ENCODE measurements around the gene DUOXA2.
"Not testable (repeated sequence)": the region's sequence is repeated elsewhere in the genome, so short reads cannot be mapped to it uniquely, and the experiment has no call there.

DUOXA2 gene

DNA sequence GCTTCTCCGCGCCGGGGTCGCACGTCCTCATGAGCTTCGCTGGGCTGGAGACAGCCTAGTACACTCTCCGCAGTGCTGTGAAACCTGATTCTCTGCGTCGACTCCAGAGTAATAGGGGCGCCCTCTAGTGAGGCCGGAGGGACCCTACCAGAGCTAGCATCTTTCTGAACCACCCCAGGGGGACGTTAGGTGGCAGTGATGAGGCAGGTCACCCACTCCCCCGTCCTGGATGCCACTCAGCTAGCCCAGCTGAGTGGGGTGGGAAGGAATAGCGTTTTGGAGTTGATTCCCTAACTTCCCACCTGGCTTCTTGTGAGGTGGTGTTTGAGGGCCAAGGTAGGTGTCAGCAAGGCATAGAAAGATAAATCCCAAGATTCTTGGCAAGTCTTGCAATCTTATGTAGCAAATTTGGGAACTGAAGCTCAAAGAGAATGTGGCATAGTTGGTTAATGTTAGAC, 4.0 kb downstream of the DUOXA2 start:
- peak; percentile 77 to 81 for DNase-seq

DNA sequence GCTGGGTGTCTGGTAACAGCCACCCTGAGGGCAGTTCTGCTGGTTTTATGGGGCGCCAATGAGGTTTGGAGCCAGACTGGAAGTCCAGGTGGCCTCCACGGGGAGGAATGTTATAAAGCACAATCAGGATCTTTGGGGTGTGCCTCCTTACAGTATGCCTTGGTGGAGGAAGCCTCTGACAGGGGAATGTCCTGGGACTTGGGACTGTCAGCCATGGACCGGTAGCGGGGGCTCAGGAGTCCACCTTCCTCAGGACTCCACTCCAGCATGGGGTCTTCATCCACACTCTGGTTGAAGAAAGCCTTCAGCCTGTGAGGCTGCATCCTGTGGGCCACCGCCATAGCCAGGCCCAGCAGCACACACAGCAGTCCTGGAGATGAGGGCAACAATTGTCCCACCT, 4.9 kb downstream of the DUOXA2 start:
- no peak for DNase-seq

DNA sequence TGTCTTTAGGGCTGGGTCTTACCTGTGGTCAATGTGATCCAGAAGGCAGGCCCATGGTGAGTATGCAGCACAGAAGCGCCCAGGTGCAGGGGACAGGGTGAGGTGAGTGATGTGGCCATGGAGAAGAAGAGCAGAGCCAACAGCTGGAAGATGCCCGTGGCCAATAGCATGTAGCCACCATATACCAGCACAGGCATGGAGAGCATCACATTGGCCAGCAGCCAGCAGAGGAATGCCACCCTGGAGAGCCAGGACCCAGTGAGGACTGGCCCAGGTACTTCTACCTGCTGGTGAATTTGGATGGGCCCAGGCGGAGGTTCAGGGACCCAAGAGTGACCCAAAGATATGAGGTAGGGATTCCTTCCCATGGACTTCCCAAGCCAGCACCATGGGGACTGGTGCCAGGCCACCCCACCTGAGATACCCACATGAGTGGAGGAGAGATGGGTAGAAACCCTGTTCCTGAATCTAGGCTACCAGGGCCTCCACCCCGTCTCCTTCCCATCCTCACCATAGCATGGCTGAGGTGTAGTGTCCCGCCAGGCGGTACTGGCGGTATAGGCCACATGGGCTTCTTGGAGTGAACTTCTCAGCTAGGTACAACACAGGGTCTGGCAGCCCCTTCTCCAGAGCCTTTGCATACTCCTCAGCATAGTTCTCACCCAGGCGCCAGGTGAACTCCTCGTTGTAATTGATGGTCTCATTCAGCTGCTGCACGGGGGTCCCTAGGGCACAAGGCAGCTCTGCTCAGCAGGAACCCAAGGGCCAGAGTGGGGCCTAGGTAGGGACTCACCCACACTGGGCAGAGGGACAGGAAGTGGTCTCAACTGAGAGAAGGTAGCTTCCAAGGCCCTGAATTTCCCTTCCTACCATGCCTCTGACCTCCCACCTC, 6.2 kb downstream of the DUOXA2 start:
- no peak for DNase-seq

DNA sequence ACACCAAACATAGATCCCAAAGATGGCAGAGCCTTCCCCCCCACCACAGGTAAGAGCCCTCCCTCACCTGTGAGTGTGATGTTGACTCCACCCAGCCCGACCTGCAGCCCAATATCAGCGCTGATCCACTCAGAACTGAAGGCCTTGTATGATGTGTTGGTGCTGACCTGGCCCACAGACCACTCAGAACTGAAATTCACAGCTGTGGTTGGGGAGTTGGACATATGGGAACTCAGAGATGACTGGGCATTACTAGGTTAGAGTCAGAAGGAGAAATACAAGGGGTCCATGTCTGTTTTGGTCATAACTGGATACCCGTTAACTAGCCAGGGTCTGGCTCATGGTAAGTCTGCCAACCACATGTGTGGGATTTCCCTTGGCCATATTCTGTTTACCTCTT, 6.9 kb downstream of the DUOXA2 start:
- no peak for DNase-seq

DNA sequence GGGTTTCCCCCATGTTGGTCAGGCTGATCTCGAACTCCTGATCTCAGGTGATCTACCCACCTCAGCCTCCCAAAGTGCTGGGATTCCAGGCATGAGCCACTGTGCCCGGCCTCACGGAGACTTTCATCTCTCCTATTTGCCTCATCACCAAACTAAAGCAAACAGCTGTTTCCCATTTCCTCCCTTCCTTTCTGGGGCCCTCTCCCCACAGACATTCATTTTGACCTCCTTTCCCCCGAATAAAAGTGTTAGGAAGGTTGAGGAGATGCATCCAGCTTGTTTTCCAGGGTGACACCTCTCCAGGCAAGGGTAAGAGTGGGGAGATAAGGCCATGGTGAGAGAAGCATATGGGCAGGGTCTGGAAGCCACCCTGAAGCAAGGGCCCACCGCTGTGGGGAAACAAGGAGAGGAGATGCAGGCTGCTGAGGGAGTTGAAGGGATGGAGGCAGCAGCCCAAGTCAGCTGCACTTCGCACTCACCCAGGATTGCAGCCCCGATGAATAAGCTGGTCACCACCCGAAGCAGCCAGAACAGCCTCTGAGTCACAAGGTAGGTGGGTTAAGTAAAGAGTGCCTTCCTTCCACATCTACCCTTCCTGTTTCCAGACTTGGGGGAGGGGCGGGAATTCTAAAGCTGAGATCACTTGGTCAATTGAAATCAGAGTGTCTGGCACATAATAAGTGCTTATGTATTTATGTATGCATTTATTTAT, 7.7 kb downstream of the DUOXA2 start:
- DNase-seq = no peak

DNA sequence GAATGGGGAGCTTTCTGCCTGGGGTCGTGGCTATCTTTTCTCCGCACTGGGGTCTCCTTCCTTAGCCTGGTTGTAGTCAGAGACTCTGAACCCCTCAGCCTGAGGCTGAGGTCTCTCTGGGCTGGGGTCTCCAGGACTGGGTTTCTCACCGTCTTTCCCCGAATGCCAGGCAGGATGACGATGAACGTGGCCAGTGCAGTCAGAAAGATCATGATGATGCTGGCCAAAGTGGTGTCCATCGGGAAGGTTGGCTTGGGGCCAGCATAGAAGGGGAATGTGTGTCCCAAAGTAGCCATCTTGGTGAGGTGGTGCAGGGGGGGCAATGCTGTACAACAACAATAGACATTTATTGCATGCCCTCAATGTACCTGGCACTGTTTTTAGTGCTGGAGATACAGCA, 8.6 kb downstream of the DUOXA2 start:
- no peak for DNase-seq

DNA sequence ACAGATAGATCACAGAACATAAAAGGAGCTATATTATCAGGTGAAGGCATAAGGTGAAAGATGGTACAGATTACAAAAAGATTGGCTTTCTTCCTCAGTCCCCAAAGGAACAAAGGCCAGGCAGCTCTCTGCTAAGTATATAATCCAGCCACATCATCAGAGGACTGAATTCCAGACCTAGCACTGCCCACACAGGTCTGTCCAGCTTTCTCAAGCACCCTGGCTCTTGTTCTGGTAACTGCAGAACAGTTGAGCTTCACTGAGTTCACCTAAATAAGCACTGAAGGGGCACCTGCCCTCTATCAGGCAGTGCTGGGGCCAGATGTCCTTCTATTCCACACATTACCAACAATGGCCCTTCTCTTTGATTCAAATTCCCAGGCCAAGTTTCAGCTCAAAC, 9.3 kb downstream of the DUOXA2 start:
- DNase-seq = no peak

DNA sequence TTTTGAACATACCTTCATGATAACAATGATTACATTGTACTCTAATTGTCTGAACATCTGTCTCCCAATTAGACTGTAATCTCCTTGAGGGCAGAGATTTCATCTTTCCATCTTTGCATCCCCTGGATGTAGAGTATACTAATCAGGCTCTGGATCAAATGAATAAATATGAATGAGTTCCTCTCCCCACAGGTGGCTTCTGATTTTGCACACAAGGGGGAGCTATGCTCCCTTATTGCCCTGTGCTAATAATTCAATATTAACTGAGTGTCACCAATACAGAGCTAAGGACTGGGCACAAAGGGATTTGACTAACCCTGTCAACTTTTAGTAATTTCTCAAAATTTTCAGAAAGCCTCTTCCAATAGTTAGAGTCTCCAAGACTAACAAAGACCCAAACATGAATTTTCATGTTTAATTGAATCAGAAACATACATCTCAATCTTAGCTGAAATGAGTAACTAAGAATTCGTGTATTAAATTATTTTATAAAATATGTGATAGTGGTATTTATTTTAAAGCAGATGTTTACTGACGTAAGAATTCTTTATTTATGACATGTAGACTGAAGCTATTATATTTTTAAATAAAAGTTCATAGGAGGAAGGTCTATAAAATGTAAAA, 12.5 kb downstream of the DUOXA2 start:
- no peak for DNase-seq

DNA sequence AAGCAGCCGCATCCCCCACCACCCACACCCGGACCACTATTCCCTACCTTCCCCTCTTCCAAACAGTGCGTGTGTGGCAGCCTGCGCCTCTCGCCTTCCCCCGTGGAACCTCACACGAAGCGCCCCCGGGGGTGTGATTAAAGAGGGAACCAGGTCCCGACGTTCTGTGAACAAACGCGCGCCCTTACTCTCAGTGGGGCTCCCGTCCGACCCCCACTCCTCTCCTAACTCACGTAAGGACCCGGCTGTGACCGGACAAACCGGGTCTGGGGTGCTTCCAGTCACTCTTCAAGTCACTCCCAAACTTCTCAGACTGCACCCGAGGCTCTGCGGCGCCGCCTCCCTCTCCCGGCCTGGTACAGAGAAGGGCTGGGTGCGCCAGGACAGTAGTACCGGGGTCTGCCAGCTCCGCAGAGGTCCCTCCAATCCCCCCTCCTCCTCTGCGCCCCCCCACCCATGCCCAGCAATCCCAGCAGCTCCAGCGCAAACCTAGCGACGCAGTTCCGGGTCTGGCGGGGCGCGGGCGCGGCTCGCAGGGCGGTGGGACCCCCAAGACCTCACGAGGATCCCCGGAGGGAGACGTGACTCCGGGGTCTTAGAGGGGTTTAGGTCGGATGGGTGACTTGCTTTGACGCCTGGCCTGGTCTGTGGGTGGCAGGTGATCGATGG, 15.0 kb downstream of the DUOXA2 start:
- DNase-seq = no peak

DNA sequence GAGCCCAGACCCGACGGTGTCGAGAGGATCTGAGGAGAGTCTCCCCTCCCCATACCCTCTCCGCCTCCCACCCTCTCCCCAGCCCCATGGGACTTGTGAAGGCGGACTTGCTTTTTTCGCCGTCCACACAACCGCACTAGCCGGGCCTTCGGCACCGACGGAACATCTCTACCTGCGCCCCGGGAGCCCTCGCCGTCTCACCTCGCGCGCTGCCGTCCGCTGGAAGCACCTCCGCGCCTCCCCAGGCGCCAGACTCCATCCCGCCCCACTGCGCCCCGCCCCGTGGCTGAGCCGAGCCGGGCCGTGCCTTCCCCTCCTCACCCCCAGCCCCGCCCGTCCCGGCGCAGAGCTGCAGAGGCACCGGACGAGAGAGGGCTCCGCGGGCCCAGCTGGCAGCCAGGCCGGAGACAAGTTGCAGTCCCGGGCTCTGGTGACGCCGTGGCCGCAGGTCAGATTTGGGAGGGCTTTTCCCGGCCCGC, 15.6 kb downstream of the DUOXA2 start, which contains the start of the genes DUOX1 and DUOXA1:
TSS of gene DUOX1 (plus strand) at position 344 of the 479 bp plus-strand sequence. CDS start 1,973 bp downstream, outside the sequence.
TSS of gene DUOXA1 (minus strand) at position 229 of the 479 bp plus-strand sequence. CDS start 6,865 bp downstream, outside the sequence.
- no peak for DNase-seq

DNA sequence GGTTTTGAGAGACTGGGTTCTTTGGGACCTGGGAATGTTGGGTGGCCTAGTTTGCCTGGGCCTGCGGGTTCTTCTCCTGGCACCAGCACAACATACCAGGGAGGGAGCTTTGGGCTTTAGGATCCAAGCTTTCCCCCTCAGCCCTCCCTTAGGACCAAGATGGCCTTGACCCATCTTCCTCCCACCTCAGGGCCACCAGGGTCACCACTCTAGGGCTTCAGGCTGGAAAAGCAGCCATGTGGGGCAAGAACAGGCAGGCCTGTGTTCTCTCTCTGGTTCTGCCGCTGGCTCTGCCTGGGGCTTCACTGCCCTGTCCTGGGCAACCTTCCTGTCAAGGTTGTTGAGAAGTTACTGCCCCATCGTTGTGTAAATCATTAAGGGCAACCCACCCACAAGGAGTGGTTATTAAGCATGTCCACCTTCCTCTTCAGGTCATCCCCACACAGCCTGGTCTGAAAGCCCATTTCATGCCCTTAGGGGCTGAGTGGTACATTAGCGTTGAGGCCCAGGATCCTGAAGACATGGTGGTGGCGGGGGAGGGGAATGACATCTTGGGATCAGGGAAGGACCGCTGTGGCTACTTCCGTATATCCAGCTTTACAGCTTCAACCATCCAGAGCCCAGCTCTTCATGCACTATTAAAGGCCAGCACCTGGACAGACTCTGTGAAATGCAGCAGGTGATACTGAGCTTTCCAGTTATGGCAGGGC, 16.3 kb downstream of the DUOXA2 start:
- DNase-seq = no peak

DNA sequence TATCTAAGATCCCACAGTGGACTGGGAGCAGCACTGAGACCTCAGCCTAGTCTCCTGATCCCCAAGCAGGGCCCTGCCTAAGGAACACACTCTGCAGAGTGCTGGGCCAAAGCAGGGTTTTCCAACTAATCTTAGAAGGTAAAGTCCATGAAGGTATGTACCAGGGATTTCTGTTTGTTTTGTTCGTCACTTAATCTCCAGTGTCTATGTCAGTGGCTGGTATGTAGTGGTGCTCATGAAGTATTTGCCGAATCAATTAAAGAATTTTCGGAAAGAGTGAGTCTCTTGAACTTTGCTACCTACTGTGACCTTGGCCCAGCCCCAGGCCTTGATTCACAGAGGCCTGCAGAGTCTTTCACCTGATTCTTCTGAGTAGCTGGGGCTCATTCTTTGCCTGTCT, 17.4 kb downstream of the DUOXA2 start:
- no peak for DNase-seq

DNA sequence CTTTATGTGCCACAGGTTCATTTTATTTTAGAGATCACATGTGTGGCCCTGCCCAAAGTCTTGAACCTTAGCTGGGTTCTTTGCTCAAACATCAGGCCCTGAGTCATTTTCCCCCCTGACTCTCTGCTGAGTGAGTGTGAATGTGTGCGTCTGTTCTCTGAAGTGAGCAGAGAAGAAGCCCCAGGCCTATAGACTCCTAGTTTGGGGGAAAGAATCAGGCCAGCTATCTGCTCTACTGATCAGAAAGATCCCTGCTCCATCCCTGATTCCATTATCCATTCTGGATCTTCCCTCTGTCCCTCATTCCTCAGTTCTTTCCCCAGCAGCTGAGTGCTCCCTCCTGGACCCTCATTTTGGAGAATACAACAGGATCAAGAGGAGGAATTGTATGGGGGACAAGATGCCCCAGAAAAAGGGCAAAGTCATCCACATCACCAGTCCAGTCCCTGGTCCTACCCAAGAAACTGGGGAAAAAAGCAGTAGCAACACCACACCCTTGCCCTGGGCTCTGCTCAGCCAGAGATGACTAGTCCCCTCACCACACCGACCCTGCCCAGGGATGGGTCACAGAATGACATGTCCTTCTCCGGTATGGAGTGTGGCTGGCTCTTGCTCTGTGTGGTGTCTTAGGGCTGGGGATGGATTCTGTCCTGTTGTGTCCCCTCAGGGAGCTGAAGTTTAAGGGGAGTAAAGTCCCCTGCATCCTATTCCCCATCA, 18.9 kb downstream of the DUOXA2 start:
- no peak for DNase-seq

DNA sequence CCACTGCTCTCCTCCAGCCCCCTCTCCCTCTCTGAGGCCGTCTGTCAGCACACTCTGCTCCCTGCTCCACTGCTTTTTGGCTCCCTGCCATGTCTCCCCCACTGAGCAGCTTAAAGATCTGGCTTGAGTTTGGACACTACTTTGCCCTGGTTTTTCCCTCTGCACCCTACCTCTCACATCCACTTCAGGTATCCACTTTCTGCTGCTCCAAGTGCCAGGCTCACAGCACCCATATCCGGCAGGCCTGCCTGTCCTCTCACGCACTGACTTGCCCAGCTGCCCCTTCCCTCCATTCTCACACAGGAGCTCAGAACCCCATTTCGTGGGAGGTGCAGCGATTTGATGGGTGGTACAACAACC, 19.4 kb downstream of the DUOXA2 start:
- no peak for DNase-seq

DNA sequence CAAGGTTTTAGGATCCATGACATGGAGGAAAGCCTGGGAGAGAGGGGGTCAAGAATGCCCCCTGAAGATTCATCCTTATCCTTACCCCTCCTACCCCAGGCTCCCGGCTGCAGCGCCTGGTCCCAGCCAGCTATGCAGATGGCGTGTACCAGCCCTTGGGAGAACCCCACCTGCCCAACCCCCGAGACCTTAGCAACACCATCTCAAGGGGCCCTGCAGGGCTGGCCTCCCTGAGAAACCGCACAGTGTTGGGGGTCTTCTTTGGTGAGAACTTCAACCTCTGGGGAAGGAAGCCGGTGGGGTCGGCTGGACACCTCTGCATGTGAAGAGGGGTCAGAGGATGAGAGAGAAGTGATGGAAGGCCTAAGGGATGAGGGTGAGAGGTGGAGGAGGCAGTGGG, 19.9 kb downstream of the DUOXA2 start:
- DNase-seq = no peak

DNA sequence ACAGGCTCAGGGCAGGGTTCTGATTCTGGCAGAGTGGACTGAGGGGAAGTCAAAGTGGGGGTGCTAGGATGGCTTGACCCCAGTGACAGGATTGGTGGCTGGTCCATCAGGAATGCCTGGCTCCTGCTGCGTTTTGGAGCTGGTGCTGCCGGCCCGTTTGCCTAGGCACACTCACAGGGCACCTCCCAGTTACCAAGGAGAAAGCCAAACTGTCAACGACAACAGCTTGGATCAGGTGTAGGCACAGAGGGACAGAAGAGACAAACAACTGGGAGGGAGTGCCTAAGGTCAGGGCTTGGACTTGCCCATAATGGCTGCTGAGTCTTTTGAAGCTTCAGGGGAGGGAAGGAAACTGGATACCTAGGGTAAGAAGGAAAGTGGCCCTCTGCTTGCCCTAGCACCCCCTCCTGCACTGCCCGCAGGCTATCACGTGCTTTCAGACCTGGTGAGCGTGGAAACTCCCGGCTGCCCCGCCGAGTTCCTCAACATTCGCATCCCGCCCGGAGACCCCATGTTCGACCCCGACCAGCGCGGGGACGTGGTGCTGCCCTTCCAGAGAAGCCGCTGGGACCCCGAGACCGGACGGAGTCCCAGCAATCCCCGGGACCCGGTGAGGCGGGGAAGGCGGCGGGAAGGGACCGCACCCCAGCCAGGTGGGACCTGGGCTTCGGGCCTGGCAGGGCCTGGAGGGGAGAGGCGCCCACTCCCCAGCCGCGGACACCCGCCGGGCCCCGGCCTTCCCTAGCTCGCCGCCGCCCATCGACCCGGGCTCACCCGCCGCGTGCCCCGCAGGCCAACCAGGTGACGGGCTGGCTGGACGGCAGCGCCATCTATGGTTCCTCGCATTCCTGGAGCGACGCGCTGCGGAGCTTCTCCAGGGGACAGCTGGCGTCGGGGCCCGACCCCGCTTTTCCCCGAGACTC, 20.8 kb downstream of the DUOXA2 start:
- no peak for DNase-seq

DNA sequence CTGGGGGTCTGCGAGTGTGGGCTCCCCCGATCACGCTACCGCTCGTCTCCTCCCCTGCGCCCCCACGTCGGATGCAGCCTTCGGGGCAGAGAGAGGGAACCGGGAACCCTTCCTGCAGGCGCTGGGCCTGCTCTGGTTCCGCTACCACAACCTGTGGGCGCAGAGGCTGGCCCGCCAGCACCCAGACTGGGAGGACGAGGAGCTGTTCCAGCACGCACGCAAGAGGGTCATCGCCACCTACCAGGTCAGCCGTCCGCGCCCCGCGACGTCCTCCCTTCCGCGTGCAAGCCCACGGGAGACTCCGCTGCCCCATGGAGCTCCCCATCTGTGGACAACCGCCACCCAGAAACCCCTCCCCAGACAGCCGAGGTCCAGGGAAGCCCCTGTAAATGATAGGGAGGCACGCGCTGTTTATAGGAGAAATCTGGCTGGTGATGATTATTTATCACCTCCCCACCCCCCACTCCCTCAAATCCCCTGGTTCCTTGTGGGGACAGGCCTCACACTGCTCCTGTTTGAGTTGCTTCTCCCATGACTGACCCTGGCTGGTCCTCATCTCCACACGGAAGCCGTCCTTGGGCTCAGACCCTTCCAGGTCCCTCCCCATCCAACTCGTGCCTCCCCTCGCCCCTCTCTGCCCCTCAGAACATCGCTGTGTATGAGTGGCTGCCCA, 21.7 kb downstream of the DUOXA2 start:
- DNase-seq = not testable (repeated sequence)

DNA sequence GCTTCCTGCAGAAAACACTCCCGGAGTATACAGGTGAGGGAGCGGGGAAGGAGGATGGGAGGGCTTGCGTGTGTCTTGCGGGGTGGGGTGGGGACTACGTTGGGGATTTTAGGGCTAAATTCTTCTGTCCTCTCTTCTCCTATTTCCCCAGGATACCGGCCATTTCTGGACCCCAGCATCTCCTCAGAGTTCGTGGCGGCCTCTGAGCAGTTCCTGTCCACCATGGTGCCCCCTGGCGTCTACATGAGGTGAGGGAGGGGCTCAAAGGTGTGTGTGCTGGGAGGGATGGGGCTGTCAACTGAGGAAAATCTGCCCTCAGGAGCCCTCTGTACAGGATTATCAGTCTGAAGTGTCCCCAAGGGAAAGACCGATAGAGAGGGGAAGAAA, 22.2 kb downstream of the DUOXA2 start:
- DNase-seq = no peak

DNA sequence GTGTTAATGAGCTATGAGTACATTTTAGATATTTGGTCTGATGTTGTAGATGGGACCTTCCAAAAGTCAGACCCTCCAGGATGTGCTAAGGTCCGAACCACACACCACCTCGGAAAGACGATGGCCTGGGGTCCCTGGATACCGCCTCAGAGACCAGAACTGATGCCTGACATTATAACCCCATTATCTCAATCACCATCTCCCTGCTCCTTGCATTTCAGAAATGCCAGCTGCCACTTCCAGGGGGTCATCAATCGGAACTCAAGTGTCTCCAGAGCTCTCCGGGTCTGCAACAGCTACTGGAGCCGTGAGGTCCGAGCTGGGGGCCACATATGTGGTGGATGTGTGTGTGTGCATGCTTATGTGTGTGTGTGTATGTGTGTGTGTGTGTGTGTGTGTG, 23.6 kb downstream of the DUOXA2 start:
- no peak for DNase-seq

Data from stimulated activated CD4-positive, alpha-beta T cell treated with anti-CD3 and anti-CD28 coated beads, Interleukin-2, amount 100 ng/mL, for 48 hours (primary cell).